ENCODE results near the gene OARD1.
A peak's percentile ranks its signal among the peaks of the same experiment; 100 is the strongest.

The OARD1 gene

GRCh38 chr6:41032830-41033229 is 39.3 kb downstream of the OARD1 start (continued):
- TF ChIP-seq KLF9 (tag by site-specific recombination; IDR thresholded peaks at IDR 0.05; ENCODE audit: low read depth) = no peak
- TF ChIP-seq ZNF707 (tag by site-specific recombination; IDR thresholded peaks at IDR 0.05) = no peak
- TF ChIP-seq ZNF639 (tag by site-specific recombination; IDR thresholded peaks at IDR 0.05) = no peak
- TF ChIP-seq ZBTB6 (tag by site-specific recombination; IDR thresholded peaks at IDR 0.05) = no peak
- no peak for TF ChIP-seq KLF17 (tag by site-specific recombination; IDR thresholded peaks at IDR 0.05)
- no peak for TF ChIP-seq SP3 (tag by site-specific recombination; IDR thresholded peaks at IDR 0.05)
- TF ChIP-seq ZFP3 (tag by site-specific recombination; IDR thresholded peaks at IDR 0.05; ENCODE audit: low read depth) = no peak
- TF ChIP-seq ZNF571 (tag by site-specific recombination; IDR thresholded peaks at IDR 0.05) = no peak
- TF ChIP-seq ZNF416 (tag by site-specific recombination; IDR thresholded peaks at IDR 0.05) = no peak
- no peak for TF ChIP-seq ZNF837 (tag by site-specific recombination; IDR thresholded peaks at IDR 0.05)
- TF ChIP-seq SCRT2 (tag by site-specific recombination; IDR thresholded peaks at IDR 0.05) = no peak

GRCh38 chr6:41028561-41029412 is 43.4 kb downstream of the OARD1 start:
- Histone ChIP-seq H3K4me1 (ENCODE audit: control insufficient read depth, insufficient read depth, low read length) (no peaks in the 10 kb centered on the region), H3K4me3 (ENCODE audit: low read depth, low read length) (no peak overlapping the region), H3K27ac (ENCODE audit: extremely low read depth, low read depth, low read length) (no peak overlapping the region), H3K9me3 (ENCODE audit: control insufficient read depth, insufficient read depth, low read depth, low read length) (no peaks in the 10 kb centered on the region), H3K36me3 (ENCODE audit: control insufficient read depth in 2 of 2, insufficient read depth in 1 of 2, low read length in 2 of 2) (no peaks in the 10 kb centered on the region)
- 0 out of 2 replicates have a peak, but pooled peaks have one; percentile 32 for TF ChIP-seq ZNF366 (tag by site-specific recombination; conservative IDR thresholded peaks at IDR 0.05)
- peak; percentile 66 for TF ChIP-seq ZNF398 (tag by site-specific recombination; IDR thresholded peaks at IDR 0.05)
- no peak for TF ChIP-seq ZNF341 (tag by site-specific recombination; IDR thresholded peaks at IDR 0.05; ENCODE audit: low read depth)
- no peak for TF ChIP-seq SALL2 (tag by site-specific recombination; IDR thresholded peaks at IDR 0.05; ENCODE audit: borderline replicate concordance)
- peak; percentile 12; the same call in 1 of the 2 replicates for TF ChIP-seq YY2 (tag by site-specific recombination; IDR thresholded peaks at IDR 0.05)
- POLR2A ChIA-PET = interaction anchor here (0.9 to 1.3 kb wide), 2 partner anchors 44 to 183 kb away, joined by 3 read pairs; partner anchors contain the start of genes NFYA and OARD1
- CTCF ChIA-PET = interaction anchor here (0.5 to 11.0 kb wide), 49 partner anchors 9 to 1658 kb away, joined by 3 to 146 read pairs (median 5); partner anchors contain the start of genes TSPO2 and UNC5CL

Data from HEK293 (cell line).